ENCODE measurements around the gene MAP2K3.

DNA sequence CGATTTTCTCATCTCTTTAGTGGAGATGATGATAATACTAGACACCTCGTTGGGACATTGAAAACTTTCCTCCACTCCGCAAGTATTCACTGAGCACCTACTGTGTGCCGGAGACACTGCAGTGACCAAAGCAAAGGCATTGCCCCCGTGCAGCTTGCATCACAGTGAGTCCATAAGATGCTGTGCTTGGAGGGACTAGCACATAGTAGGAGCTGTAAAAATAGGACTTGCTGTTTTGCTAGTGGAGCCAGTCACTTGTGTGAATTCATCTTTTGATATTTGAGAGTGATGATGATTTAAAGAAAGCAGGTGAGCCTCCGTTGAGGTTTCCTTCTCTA lies 5.3 kb upstream of the MAP2K3 start:
- TF ChIP-seq, protein P1, sequence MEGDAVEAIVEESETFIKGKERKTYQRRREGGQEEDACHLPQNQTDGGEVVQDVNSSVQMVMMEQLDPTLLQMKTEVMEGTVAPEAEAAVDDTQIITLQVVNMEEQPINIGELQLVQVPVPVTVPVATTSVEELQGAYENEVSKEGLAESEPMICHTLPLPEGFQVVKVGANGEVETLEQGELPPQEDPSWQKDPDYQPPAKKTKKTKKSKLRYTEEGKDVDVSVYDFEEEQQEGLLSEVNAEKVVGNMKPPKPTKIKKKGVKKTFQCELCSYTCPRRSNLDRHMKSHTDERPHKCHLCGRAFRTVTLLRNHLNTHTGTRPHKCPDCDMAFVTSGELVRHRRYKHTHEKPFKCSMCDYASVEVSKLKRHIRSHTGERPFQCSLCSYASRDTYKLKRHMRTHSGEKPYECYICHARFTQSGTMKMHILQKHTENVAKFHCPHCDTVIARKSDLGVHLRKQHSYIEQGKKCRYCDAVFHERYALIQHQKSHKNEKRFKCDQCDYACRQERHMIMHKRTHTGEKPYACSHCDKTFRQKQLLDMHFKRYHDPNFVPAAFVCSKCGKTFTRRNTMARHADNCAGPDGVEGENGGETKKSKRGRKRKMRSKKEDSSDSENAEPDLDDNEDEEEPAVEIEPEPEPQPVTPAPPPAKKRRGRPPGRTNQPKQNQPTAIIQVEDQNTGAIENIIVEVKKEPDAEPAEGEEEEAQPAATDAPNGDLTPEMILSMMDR (IDR thresholded peaks at IDR 0.05), result no peak
- no peak for TF ChIP-seq POLR2A (IDR thresholded peaks at IDR 0.05)
- TF ChIP-seq POLR2AphosphoS5 (IDR thresholded peaks at IDR 0.05), result no peak
